ENCODE measurements around the gene SBF1.
"Not testable (repeated sequence)": the region's sequence is repeated elsewhere in the genome, so short reads cannot be mapped to it uniquely, and the experiment has no call there.

GRCh38 chr22:50397371-50398060 is 77.3 kb downstream of the SBF1 start:
- TF ChIP-seq, protein P1, sequence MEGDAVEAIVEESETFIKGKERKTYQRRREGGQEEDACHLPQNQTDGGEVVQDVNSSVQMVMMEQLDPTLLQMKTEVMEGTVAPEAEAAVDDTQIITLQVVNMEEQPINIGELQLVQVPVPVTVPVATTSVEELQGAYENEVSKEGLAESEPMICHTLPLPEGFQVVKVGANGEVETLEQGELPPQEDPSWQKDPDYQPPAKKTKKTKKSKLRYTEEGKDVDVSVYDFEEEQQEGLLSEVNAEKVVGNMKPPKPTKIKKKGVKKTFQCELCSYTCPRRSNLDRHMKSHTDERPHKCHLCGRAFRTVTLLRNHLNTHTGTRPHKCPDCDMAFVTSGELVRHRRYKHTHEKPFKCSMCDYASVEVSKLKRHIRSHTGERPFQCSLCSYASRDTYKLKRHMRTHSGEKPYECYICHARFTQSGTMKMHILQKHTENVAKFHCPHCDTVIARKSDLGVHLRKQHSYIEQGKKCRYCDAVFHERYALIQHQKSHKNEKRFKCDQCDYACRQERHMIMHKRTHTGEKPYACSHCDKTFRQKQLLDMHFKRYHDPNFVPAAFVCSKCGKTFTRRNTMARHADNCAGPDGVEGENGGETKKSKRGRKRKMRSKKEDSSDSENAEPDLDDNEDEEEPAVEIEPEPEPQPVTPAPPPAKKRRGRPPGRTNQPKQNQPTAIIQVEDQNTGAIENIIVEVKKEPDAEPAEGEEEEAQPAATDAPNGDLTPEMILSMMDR (conservative IDR thresholded peaks at IDR 0.05; ENCODE audit: low read depth, low read length): not testable (repeated sequence)
- TF ChIP-seq EZH2phosphoT487 (IDR thresholded peaks at IDR 0.05; ENCODE audit: borderline replicate concordance, low read length); EZH2 (IDR thresholded peaks at IDR 0.05; ENCODE audit: low read length, unreplicated experiment): not testable (repeated sequence)

Measured in PC-3 (cell line).